Neural cell (in vitro differentiated cells): ENCODE results near the gene NRG2. TPM values are rescaled to one million over a fixed set of nuclear protein-coding genes. Genes with fewer than 3 reads are reported as not detected.

Experiments
- H2AFZ ChIP-seq: fragments of 200-600, 300-800 bp; sonication (generic), shearing (Covaris generic); 2 replicates; pipeline ENCODE4 v1.6.0; 2014; ENCODE audit warnings: low read depth, mild to moderate bottlenecking, antibody characterized with exemption, low read length, moderate library complexity
- H3F3A ChIP-seq: fragments of 200-600 bp; shearing (Covaris generic); 2 replicates; pipeline ENCODE4 v1.6.1; 2016; ENCODE audit warnings: mild to moderate bottlenecking, moderate library complexity, mixed read lengths, antibody characterized with exemption, low read length; ENCODE audit not compliant: insufficient read depth, poor library complexity, severe bottlenecking
- H3K27ac ChIP-seq: fragments of 200-600, 300-800 bp; sonication (generic), shearing (Covaris generic); 2 replicates; pipeline ENCODE4 v1.5.1; 2014; ENCODE audit warnings: mild to moderate bottlenecking, low read length, moderate library complexity
- H3K27me3 ChIP-seq: fragments of 300-800, 200-600 bp; sonication (generic), shearing (Covaris generic); 2 replicates; pipeline ENCODE4 v1.6.0; 2014; ENCODE audit warnings: mild to moderate bottlenecking, low read depth, low read length, moderate library complexity; ENCODE audit not compliant: insufficient read depth
- H3K36me3 ChIP-seq: fragments of 300-800, 200-600 bp; sonication (generic), shearing (Covaris generic); 2 replicates; pipeline ENCODE4 v1.5.1; 2014; ENCODE audit warnings: mild to moderate bottlenecking, antibody characterized with exemption, low read length, moderate library complexity; ENCODE audit not compliant: insufficient read depth
- H3K4me2 ChIP-seq: fragments of 300-800, 200-600 bp; sonication (generic), shearing (Covaris generic); 2 replicates; pipeline ENCODE4 v1.6.0; 2014; ENCODE audit warnings: mild to moderate bottlenecking, low read length
- H3K4me3 ChIP-seq: fragments of 300-800, 200-600 bp; sonication (generic), shearing (Covaris generic); 2 replicates; pipeline ENCODE4 v1.5.1; 2014; ENCODE audit warnings: mild to moderate bottlenecking, low read length, moderate library complexity
- H3K79me2 ChIP-seq: fragments of 200-600 bp; shearing (Covaris generic); replicated peaks from 2 replicates; pipeline ENCODE4 v1.6.0; 2014; ENCODE audit warnings: mild to moderate bottlenecking, low read length, moderate library complexity; ENCODE audit not compliant: insufficient read depth
- H3K9ac ChIP-seq: fragments of 300-800, 200-600 bp; sonication (generic), shearing (Covaris generic); 2 replicates; pipeline ENCODE4 v1.6.1; 2016; ENCODE audit warnings: mild to moderate bottlenecking, low read length, mixed read lengths
- H3K9me2 ChIP-seq: fragments of 200-600 bp; shearing (Covaris generic); 2 replicates; pipeline ENCODE4 v1.6.1; 2016; ENCODE audit warnings: mild to moderate bottlenecking, low read length, mixed read lengths; ENCODE audit not compliant: insufficient read depth
- H3K9me3 ChIP-seq: fragments of 200-600, 300-800 bp; sonication (generic), shearing (Covaris generic); 2 replicates; pipeline ENCODE4 v1.6.1; 2016; ENCODE audit warnings: mild to moderate bottlenecking, mixed run types, low read length, moderate library complexity, mixed read lengths
- H4K20me1 ChIP-seq: fragments of 200-600 bp; shearing (Covaris generic); 2 replicates; pipeline ENCODE4 v1.6.1; 2016; ENCODE audit warnings: mild to moderate bottlenecking, mixed run types; ENCODE audit not compliant: insufficient read depth
- CTCF ChIP-seq: fragments of 450-650 bp; IDR thresholded peaks from 2 replicates; pipeline ENCODE4 v1.5.1; 2014; ENCODE audit warnings: antibody characterized with exemption, mild to moderate bottlenecking, moderate library complexity; ENCODE audit not compliant: poor library complexity, severe bottlenecking
- EP300 ChIP-seq: fragments of 450-650 bp; conservative IDR thresholded peaks from 2 replicates; pipeline ENCODE4 v1.6.1; 2014; ENCODE audit warnings: antibody characterized with exemption, mild to moderate bottlenecking, moderate library complexity; ENCODE audit not compliant: poor library complexity, severe bottlenecking
- EZH2 ChIP-seq: fragments of 200-600, 300-800 bp; shearing (Covaris generic), sonication (generic); IDR thresholded peaks from 2 replicates; pipeline ENCODE4 v1.6.1; 2014; ENCODE audit warnings: antibody characterized with exemption, low read length, borderline replicate concordance, mild to moderate bottlenecking; ENCODE audit not compliant: insufficient read depth, poor library complexity, severe bottlenecking
- MXI1 ChIP-seq: fragments of 450-650 bp; conservative IDR thresholded peaks from 2 replicates; pipeline ENCODE4 v1.6.1; 2014; ENCODE audit warnings: antibody characterized with exemption, mild to moderate bottlenecking; ENCODE audit not compliant: poor library complexity, severe bottlenecking
- POLR2AphosphoS5 ChIP-seq: IDR thresholded peaks from 2 replicates; pipeline ENCODE4 v1.6.1; 2012
- RAD21 ChIP-seq: fragments of 450-650 bp; conservative IDR thresholded peaks from 2 replicates; pipeline ENCODE4 v1.6.1; 2014; ENCODE audit warnings: antibody characterized with exemption, mild to moderate bottlenecking, moderate library complexity
- SMC3 ChIP-seq: fragments of 450-650 bp; conservative IDR thresholded peaks from 2 replicates; pipeline ENCODE4 v1.6.1; 2014; ENCODE audit warnings: antibody characterized with exemption, mild to moderate bottlenecking, moderate library complexity; ENCODE audit not compliant: poor library complexity
- TAF1 ChIP-seq: IDR thresholded peaks from 2 replicates; pipeline ENCODE4 v1.6.1; 2012; ENCODE audit warnings: low read depth
- polyA plus RNA-seq: library from polyadenylated mRNA; depleted of rRNA; stranded (reverse); fragments of >200 nt; gene quantifications from 2 replicates; pipeline ENCODE4 v1.2.3, GENCODE V29; 2014
- TF ChIP-seq, protein P1 (sequence below): IDR thresholded peaks from 2 replicates; pipeline ENCODE4 v1.6.1; 2012; ENCODE audit warnings: borderline replicate concordance

NRG2 gene
- polyA plus RNA-seq, 1 donor from 2014 or later = 5.4 TPM

DNA sequence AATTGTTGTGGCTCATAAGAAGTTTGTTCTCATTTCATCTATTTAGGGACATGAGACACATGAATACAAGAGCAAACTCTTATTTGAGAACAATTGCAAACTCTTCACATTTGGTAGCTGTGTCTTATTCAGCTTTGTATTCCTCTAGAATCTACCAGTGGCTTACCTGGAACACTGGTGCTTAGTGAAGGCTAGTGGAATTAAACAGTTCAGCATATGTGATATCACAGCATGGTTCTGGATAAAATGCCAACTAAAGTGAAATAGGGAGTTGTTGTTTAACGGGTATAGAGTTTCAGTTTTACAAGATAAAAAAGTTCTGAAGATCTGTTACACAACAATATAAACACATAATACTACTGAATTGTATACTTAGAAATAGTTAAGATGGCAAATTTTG lies 48.9 kb downstream of the NRG2 start:
- Histone ChIP-seq H3K79me2 (no peaks in the 10 kb centered on the region), H3K27ac (no peak overlapping the region), H3K36me3 (no peaks in the 10 kb centered on the region), H3K9me3 (no peaks in the 10 kb centered on the region), H3K9ac (no peak overlapping the region), H4K20me1 (no peaks in the 10 kb centered on the region), H3K4me3 (no peak overlapping the region), H2AFZ (no peak overlapping the region), H3K27me3 (no peaks in the 10 kb centered on the region), H3F3A (no peaks in the 10 kb centered on the region), H3K4me2 (no peak overlapping the region), H3K9me2 (no peaks in the 10 kb centered on the region)
- no peak for TF ChIP-seq TAF1
- no peak for TF ChIP-seq SMC3
- no peak for TF ChIP-seq MXI1

DNA sequence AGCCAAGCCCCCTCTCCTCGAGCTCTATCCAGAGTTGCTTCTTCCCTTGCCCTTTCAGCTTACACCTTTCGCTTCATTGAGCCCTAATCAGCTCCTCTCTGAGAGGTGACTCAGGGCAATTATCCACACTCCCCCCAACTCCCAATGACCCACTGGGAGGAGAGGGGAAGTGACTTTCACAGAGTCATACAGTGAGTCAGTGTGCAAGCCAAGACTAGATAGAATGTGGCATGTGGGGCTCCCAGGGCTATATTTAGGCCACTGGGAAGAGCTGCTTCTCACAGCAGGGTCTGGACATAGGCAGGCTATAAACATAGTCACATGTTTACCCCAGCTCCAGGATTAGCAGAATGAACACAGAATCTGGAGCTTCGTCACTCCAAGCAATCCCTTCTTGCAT lies 57.4 kb downstream of the NRG2 start:
- Histone ChIP-seq H3K4me2 (no peak overlapping the region), H3K79me2 (no peaks in the 10 kb centered on the region), H4K20me1 (no peaks in the 10 kb centered on the region), H2AFZ (no peak overlapping the region), H3K9ac (no peak overlapping the region), H3K27ac (no peak overlapping the region), H3K27me3 (no peaks in the 10 kb centered on the region), H3K4me3 (no peak overlapping the region), H3K36me3 (no peaks in the 10 kb centered on the region), H3F3A (no peaks in the 10 kb centered on the region), H3K9me2 (no peaks in the 10 kb centered on the region), H3K9me3 (no peaks in the 10 kb centered on the region)
- no peak for TF ChIP-seq TAF1
- TF ChIP-seq CTCF = no peak
- TF ChIP-seq, protein P1, sequence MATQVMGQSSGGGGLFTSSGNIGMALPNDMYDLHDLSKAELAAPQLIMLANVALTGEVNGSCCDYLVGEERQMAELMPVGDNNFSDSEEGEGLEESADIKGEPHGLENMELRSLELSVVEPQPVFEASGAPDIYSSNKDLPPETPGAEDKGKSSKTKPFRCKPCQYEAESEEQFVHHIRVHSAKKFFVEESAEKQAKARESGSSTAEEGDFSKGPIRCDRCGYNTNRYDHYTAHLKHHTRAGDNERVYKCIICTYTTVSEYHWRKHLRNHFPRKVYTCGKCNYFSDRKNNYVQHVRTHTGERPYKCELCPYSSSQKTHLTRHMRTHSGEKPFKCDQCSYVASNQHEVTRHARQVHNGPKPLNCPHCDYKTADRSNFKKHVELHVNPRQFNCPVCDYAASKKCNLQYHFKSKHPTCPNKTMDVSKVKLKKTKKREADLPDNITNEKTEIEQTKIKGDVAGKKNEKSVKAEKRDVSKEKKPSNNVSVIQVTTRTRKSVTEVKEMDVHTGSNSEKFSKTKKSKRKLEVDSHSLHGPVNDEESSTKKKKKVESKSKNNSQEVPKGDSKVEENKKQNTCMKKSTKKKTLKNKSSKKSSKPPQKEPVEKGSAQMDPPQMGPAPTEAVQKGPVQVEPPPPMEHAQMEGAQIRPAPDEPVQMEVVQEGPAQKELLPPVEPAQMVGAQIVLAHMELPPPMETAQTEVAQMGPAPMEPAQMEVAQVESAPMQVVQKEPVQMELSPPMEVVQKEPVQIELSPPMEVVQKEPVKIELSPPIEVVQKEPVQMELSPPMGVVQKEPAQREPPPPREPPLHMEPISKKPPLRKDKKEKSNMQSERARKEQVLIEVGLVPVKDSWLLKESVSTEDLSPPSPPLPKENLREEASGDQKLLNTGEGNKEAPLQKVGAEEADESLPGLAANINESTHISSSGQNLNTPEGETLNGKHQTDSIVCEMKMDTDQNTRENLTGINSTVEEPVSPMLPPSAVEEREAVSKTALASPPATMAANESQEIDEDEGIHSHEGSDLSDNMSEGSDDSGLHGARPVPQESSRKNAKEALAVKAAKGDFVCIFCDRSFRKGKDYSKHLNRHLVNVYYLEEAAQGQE = no peak
- TF ChIP-seq POLR2AphosphoS5 = no peak
- no peak for TF ChIP-seq SMC3
- no peak for TF ChIP-seq MXI1
- TF ChIP-seq EZH2 = no peak
- TF ChIP-seq EP300 = no peak
- TF ChIP-seq RAD21 = no peak

DNA sequence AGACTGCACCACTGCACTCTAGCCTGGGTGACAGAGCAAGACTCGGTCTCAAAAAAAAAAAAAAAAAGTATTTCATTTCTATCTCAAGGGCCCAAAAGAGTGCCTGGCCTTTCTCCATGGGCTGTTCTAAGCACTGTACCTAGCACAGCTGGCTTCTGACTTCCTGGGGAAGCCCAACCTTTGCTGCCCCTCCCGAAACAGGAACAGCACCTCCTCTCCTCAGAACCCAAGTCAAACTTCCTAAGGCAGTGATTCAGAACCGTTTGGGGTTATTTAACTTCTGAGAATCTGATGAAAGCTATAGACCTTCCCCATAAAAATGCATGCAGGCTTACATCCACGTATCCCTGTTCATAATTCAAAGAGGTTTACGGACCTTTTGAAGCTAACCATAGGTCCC lies 57.8 kb downstream of the NRG2 start:
- H2AFZ ChIP-seq = no peak overlapping the region
- H4K20me1 ChIP-seq = no peaks in the 10 kb centered on the region
- H3K4me2 ChIP-seq = no peak overlapping the region
- H3K4me3 ChIP-seq = no peak overlapping the region
- H3K36me3 ChIP-seq = no peaks in the 10 kb centered on the region
- H3K27me3 ChIP-seq = no peaks in the 10 kb centered on the region
- H3K27ac ChIP-seq = no peak overlapping the region
- H3K9ac ChIP-seq = no peak overlapping the region
- no peaks in the 10 kb centered on the region for H3K9me3 ChIP-seq
- H3F3A ChIP-seq = no peaks in the 10 kb centered on the region
- no peak for TF ChIP-seq EZH2
- no peak for TF ChIP-seq MXI1
- no peak for TF ChIP-seq RAD21
- no peak for TF ChIP-seq SMC3
- TF ChIP-seq CTCF = no peak
- no peak for TF ChIP-seq TAF1
- TF ChIP-seq, protein P1 = no peak
- no peak for TF ChIP-seq POLR2AphosphoS5
- no peak for TF ChIP-seq EP300
- no peaks in the 10 kb centered on the region for H3K9me2 ChIP-seq
- no peaks in the 10 kb centered on the region for H3K79me2 ChIP-seq
